HL-60 (cell line): ENCODE data around the gene TMC8.

Source experiments
- CTCF ChIP-seq: IDR thresholded peaks from one replicate; pipeline ENCODE4 v1.5.1; 2011; ENCODE audit warnings: low read length, control low read depth, inconsistent platforms; ENCODE audit not compliant: insufficient read depth
- GABPA ChIP-seq: IDR thresholded peaks from 2 replicates; pipeline ENCODE4 v1.6.1; 2012; ENCODE audit warnings: low read depth
- POLR2AphosphoS5 ChIP-seq: IDR thresholded peaks from 2 replicates; pipeline ENCODE4 v1.6.1; 2012; ENCODE audit warnings: low read depth

- TF ChIP-seq GABPA = no peak
- no peak for TF ChIP-seq CTCF
- TF ChIP-seq POLR2AphosphoS5 = no peak
These were observed 23.1 kb upstream of the TMC8 start for GRCh38 chr17:78107457-78107856.
